ENCODE measurements around the gene EIF5AL1.
"Not testable (repeated sequence)": the region's sequence is repeated elsewhere in the genome, so short reads cannot be mapped to it uniquely, and the experiment has no call there.

The EIF5AL1 gene

DNA sequence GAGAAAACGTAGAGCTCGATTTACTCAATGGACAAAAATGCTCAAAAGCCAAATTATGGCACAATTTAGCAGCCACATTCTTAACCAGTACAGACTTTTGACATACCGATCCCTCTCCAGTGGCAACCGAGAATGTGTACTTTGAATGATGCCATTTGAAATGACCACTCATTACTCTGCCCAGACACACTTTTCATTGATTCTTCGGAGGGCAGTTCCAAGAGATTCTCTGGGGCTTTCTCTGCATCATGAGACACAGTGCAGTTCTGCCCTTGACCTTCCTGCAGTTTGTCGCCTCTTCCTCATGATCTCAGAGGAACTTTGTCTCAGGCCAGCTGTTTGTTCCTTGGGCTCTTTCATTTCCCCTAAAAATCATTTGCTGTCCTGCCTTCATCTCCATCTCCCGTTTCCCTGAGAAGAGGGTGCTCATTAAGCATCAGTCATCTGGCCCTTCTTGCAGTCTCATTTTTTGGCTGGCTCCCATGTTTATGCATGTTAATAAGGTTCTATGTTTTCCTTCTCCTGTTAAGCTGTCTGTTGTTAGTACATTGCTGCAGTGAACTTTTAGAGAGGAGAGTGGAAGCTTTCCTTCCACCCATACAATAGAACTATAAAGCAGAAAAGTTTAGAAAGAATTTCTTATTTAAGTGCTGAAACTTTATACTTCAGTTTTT lies 4.3 kb downstream of the EIF5AL1 start:
- not testable (repeated sequence) for DNase-seq

DNA sequence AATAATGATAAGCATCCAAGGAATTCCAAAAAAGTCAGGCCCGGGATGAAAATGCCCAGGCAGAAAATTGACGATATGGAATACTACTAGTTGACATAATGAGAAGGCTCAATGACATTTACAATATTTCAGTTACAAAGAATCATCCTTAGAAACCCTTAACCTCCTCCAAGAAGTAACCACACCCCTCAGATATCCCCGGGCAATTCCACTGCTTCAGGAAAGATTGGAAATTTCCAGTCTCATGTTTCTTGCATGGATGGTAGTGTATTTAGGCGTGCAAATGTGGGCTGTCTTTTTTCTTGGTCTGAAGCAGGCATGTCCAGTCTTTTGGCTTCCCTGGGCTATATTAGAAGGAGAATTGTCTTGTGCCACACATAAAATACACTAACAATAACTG lies 5.2 kb downstream of the EIF5AL1 start:
- not testable (repeated sequence) for DNase-seq

DNA sequence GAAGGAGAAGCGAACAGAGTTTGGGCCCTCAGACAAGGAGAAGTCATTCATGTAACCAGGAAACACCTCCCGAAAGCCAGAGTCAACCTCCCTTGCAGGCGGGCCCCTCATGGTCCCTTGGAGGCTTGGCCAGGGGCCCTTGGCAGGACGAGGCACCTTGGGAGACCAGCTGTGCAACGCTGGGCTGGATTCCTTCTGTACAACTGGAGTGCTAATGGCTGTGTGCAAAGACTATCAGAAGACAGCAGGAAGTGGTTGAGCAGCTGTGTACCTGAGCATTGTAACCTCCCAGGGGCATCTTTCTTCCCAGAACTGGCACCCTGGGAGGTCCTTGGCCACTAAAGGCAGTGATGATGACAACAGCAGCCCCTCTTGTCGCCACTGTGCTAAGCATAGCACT lies 9.4 kb downstream of the EIF5AL1 start:
- not testable (repeated sequence) for DNase-seq

DNA sequence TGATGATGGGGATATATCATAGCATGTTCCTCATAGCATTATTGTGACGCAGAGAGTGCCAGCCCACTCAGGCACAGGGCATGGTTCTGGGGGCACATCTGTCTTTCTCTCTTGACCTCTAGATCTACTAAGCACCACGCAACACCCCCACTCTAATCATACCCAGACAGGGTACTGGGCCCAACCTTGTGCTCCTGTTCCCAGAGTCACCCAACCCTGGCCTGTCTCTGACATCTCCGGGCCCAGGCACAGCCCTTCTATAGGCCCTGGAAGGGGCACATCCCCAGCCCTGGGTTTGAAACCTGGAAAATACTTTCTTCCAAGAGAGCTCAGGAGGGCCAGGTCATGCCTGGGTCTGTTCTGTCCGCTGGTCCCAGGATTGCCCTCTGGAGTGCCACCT lies 10.1 kb downstream of the EIF5AL1 start:
- not testable (repeated sequence) for DNase-seq

DNA sequence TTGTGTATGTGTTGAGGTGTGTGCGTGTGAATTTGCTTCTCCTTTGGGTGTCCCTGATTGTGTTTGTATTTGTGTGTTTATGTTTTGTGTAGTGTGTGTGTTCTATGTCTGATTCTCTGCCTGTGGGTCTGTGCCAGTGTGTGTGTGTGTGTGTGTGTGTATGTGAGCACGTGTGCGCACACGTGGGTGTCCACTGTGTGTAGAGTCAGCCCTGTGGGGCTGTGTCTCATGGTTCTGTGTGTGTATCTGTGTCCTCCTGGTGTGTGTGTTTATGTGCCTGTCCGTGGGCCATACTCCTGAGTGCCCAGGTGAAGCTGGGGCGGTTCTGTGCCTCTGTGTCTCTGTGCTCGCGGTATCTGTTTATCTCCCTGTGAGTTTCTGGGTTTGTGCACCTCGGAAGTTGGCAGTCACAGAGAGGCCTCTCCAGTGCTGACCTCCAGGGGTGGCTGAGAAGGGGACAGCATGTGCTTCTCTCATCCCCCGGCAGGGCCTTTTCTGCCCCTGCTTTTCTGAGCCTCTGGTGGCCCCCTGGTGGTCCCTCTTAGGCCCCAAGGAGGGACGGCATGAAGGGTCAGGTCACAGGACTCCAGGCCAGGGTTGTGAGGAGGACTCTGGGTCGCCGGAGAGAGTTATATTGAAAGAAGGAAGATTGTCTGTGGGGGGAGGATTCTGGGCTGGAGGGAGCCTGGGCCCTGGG lies 11.0 kb downstream of the EIF5AL1 start:
- not testable (repeated sequence) for DNase-seq

DNA sequence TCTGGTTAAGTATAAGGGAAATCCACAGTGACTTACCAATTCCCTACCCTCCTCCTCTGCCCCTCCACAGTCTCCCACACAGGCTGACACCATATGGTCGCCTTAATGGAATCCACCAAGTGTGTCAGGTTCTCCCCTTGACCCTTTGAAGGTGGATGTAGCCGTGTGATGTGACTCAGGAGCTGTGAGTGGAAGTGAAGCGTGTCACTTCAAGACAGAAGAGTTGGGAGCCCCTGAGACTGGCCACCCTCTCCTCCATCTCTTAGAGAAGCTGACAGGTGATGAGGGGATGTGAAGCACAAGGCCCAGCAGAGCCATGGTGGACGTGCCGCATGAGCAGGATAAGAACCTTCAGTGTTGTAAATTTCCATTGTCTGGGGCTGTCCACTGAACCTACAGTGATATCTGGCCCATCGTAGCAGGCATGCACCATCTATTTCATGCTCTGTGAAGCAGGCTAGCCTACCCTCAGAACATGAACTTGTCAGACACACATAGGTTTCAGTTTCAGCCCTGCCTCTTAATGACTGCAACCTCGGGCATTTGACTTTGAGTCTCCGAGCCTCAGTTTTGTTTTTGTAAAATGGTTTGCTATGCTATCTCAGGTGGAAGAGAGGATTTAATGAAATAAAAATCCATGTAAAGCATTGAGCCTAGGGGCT lies 12.8 kb downstream of the EIF5AL1 start:
- not testable (repeated sequence) for DNase-seq

DNA sequence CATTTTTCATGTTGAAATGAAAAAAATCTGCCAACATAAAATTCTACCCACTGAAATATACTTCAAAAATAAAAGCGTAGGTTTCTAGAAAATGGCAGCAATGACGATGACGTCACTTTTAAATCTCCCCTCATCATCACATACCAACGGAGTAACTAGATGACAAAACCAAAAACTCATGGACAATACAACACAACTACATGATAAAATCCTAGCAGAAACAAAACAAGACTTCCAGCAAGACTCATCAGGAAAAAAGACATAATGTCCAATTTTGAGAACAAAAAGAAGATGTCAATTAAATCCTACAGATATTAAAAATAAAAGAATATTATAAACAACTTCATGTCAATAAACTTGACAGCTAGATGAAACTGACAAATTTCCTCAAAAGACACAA lies 15.9 kb downstream of the EIF5AL1 start:
- not testable (repeated sequence) for DNase-seq

DNA sequence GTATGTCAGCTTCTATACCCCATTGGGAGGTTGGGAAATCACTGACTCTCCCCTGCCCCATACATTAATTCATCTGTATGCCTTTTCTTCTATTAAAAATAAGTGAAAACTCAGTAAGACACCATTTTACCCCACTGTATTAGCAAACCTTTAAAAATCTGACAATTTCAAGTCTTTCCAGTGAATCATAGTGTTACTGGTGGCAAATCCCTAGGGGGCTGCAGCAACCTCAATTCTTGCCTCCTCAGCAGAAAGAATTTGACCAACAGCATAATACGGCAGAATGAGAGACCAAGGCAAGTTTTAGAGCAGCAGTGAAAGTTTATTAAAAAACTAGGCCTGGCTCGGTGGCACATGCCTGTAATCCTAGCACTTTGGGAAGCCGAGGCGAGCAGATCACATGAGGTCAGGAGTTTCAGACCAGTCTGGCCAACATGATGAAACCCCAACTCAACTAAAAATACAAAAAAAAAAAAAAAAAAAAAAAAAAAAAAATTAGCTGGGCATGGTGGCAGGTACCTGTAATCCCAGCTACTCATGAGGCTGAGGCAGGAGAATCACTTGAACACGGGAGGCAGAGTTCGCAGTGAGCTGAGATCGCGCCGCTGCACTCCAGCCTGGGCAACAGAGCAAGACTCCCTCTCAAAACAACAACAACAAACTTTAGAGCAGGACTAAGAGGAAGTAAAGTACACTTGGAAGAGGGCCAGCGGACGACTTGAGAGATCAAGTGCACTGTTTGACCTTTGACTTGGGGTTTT lies 21.0 kb downstream of the EIF5AL1 start:
- not testable (repeated sequence) for DNase-seq

DNA sequence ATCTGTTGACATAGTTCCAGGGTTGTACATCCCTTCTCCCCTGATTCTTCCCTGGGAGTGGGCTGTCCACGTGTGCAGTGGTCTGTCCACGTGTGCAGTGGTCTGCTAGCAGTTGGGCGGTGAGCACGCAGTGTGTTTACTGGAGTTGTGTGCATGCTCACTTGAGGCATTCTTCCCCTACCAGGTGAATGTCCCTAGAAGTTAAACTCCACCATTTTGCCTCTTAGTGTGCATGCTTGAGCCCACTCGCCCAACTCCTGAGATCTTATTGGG lies 21.5 kb downstream of the EIF5AL1 start:
- not testable (repeated sequence) for DNase-seq

DNA sequence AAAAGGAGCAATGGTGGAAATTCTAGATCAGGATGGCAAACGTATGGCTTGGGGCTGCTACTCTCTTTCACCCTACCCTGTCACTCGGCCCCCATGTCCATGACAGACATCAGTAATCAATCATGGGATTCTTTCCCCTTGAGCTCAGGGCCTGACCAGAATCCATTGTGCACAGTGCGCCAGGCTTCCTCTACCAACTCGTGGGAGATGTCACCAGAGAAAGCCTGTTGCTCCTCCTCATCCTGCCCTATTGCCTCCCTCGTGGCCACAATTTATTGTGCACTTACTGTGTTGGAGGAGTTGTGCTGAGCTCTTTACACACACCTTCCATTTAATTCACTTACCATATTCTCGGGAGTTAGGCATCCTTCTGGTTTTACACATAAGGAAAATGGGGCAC lies 26.0 kb downstream of the EIF5AL1 start:
- DNase-seq = not testable (repeated sequence)

DNA sequence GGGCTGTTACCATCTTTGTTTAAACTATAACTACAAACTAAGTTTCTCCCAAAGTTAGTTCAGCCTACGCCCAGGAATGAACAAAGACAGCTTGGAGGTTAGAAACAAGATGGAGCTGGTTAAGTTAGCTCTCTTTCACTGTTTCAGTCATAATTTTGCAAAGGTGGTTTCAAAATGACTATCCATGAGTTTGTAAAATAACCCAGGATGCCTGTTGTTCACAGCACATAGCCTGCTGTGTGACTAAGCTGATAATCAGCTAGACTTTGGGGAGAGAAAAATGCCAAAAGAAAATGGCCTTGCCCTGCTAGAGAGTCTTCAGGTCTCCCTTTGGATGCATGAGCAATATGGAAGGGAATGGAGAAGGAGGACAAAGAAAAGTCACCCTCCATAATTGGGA lies 28.6 kb downstream of the EIF5AL1 start:
- not testable (repeated sequence) for DNase-seq

DNA sequence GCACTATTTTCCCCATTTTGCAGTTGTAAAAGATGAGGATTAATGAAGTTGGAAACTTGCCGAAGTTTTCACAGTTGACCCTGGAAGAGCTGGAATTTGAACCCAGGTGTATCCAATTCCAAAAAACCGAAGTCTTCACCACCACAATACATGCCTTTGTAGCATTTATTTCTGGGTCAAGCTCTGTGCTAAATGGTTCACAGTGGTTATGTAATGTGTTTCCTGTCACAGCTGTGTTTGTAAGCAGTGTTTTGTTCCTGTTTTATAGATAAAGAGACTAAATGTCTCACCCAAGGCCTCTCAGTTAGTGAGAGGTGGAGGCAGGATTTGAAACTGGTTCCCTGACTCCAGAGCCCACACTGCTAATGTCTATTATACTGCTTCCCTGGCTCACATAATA lies 30.3 kb downstream of the EIF5AL1 start:
- no peak for DNase-seq

DNA sequence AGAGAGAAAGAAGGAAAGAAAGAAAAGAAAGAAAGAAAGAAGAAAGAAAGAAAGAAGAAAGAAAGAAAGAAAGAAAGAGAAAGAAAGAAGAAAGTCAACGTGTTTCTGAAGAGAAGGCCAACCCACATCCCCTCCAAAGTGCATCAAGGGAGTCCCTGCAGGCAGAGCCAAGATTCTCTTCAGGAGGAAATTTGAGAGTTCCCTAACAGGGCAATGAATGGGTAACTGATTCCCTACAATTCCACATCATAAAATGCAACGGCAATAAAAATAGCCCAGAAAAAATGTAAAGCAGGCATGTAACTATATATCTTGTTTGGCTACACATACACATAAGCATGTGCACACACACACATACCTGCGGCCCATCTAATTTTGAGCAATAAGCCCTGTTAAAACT lies 32.1 kb downstream of the EIF5AL1 start:
- not testable (repeated sequence) for DNase-seq

DNA sequence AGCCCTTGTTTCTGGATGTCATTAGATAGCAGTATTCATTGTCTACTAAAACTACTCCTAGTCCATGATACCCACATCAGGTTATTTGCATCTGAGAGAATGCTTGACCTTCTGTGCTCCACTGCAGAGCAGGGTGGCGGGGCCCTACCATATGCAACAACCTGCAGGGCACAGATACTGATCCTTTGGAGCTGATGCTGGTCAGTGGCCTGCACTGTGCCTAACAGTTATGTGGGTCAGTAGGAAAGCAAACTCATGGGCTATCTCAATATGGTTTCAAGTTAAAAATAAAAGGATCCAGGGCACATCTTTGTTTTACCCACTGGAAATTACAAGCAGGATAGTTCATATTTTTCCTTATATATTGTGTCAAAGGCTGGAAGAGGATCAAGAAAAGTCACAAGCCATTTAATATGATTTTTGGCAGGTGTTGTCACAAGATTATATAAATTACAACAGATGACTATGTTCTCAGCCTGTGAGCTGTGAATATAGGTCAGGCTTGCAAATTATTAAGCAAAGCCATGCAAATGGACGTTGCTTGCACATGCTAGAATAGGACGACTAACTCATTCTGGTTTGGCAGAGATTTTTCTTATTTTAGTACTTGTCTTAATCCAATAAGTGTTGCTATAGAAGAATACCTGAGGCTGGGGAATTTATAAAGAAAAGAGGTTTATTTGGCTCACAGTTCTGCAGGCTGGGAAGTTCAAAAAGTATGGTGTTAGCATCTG lies 32.8 kb downstream of the EIF5AL1 start:
- not testable (repeated sequence) for DNase-seq

DNA sequence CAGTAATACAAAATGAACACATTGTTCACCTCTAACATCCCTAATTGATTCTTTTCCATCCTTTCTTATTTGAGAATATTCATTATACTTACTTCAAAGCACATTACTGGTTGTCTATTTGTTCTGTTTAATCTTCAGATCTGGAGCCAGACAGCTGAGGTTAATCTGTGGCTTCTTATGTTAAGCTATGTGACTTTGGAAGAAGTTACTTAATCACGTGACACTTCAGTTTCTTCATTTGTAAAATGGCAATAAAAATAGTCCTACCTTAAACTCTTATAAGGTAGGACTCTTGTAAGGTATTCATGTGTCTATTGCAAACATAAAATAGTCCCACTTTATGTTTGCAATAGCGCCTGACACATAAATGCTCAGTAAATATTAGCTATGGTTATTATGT lies 34.8 kb downstream of the EIF5AL1 start:
- not testable (repeated sequence) for DNase-seq

DNA sequence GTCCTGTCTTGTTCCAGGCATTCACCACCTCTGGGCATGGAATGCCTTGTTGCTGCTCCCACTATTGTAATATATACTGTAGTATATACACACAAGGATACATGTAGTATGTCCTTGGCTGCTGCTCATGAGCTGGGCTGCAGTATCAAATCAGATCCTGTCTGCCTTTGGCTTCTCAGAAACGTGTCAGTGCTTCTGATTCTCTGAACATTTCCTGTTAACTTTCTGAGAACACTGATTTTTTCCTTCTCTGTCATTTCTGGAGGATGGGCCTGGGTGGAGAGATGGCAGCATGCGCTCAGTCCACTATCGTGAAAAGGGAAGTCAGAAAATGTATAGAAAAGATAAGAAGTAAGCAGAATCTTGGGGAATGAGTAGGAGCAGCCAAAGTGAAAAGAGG lies 35.6 kb downstream of the EIF5AL1 start:
- no peak for DNase-seq

DNA sequence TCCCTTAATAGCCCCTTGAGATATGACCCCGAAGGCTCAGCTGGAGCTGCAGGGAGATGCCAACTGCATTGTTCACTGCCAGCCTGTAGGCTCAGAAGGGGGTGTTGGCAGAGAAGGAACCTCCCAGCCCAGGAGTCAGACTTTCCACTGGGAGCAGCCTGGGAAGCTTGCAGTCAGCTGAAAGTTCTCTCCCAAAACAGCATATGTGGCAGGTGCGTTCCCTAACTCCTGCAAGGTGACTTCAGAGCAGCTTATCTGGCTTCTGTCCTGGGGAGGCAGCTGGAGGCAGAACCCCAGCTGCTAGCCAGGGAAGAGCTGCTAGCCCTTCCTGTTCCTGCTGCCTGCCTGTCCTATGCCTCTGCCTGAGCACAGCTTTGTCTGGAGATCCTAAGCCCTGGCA lies 39.8 kb downstream of the EIF5AL1 start:
- DNase-seq = no peak

DNA sequence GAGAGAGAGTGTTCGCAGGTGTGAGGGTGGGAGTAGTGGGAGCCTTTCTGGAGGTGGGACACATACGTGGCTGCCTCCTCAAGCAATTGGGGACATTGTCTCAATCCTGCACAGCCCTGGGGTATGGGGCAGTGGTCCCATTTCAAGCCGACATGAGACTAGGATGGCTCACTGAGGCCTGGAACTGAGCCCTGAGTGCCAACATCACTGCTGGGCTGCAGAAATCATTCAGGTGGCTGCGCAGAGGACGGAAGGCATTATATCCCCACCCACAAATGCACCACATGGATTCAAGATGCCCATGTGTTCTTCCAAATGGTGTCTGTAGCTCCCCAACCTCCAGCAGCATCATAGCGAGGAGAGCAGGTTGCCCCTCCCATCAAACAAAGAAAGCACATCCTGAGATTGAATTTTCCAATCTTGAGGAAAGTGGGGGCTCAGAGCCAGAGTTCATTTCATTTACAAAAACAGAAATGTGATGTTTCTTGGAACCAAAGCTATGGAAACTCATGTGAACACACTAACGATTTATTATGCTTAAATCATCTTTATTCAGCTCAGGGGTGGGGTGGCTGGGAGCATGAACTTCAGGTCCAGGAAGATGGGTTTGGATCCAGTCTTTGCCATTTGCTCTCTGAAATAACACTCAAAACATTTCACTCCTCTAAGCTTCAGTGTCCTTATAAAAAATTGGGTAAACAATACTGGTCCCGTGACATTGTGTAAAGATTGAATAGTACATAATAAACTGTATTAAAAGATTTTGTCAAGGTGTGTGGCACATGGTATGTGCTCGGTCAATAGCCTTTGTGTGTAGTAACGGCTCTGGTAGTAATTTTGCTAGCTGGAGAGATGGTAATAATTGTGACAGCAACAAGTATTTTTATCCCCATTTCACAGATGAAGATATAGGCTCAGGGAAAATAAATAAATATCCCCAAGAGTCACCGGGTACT lies 43.3 kb downstream of the EIF5AL1 start:
- no peak for DNase-seq

DNA sequence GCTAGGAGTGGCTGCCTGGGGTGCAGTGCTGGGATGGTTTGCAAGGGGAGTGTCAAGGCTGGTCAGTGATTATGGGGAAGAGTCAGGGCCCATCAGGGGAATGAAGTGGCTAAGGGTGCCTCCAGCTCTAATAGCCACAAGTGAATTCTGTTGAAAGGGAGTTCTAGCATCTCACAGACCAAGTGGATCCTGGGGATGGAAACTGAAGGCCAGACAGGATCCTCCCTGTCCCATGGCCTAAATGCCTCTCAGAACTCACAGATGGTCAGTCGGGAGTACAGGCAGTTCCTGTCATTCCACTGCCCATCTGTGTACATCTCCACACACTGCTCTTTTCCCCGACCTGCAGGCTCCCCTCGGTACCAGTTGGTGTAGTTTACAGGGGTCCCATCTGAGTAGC lies 44.6 kb downstream of the EIF5AL1 start:
- DNase-seq = not testable (repeated sequence)

DNA sequence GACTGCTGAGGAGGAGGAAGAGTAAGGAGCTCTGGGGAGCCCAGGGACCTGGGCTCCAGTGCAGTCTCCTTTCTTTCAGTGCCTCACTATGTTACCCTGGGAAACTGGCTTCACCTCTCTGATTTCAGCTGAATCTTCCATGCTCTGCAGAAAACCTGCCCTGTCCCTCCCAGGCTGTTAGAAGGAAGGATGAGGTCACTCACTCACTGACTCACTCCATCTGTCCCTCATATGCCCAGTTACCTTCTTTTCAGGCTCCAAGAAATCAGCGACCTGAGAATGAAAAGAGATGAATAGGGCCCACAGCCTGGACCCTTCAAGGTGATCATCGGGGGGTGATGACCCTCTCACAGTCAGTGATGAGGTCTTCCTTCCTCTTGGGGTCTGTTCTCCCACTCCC lies 47.4 kb downstream of the EIF5AL1 start:
- DNase-seq = no peak

DNA sequence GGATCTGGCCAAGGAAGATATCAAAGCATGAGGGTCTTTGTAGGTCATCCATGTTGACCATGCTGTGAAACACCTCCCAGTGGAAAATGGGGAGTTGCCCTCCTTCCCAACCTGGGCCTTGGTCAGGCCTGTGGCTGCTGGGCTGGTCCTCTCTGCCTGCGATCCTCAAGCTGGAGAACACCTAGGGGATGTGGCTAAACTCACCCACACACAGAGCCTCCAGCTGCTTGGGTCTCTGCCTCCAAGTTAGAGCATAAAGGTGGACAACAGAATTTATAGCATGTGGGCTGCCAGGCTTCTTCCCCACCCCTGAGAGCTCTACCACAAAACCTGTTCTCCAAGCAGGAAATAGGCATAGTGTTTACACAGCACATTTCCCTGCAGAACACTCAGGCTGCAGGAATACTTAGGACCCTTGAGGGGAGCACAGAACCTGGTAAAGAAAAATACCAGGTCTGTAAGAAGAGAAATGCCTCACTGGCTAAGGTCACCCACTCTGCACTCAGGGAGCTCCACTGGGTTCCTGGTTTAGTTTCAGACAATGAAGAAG lies 47.9 kb downstream of the EIF5AL1 start, which contains the start of gene SFTPA2:
Gene SFTPA2, minus strand, starts transcription at position 248 of the 550 bp plus-strand sequence. CDS start 924 bp downstream, outside the sequence.
- DNase-seq = no peak

Measured in activated CD8-positive, alpha-beta memory T cell treated with anti-CD3 and anti-CD28 coated beads for 24 hours (primary cell).